IPS DF 19.7 (cell line): ENCODE results near the gene ASNS.

Experiments used
- DNase-seq: peaks from one replicate; pipeline ENCODE4 v3.0.0-alpha.2; 2013; ENCODE audit warnings: low read depth, low spot score

ASNS gene

DNA sequence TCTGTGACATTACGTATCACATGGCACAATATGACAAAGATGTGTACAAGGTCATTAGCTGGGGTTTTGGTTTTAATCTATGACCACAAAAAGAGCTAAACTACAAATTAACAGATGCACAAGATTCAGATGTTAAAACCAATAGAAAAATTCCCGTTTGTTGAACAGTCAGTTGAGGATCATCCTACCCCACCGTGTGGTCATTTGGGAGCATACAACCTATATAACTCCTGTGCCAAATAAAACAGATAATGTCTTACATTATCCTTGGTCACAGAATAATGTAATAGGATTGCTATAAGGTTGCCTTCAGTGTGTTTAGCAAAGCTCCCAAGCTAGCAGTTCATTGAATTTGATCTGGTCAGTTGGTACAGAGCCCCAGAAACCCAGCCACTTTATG lies 28.2 kb downstream of the ASNS start:
- DNase-seq, result no peak

DNA sequence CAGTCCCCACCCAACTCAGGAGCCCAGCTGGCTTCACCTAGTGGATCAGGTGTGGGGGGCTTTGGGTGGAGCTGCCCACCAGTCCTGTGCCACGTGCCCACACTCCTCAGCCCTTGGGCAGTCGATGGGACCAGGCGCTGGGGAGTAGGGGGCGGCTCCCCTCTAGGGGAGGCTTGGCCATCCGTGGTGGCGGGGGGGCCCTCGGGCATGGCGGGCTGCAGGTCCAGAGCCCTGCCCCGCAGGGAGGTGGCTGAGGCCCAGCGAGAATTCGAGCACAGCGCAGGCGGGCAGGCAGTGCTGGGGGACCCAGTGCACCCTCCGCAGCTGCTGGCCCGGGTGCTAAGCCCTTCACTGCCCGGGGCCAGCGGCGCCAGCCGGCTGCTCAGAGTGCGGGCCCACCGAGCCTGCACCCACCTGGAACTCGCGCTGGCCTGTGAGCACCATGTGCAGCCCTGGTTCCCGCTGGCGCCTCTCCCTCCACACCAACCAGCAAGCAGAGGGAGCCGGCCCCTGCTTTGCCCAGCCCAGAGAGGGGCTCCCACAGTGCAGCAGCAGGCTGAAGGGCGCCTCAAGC lies 29.3 kb downstream of the ASNS start:
- DNase-seq, result no peak

- no peak for DNase-seq
Observed at GRCh38 chr7:97842006-97842405, 30.2 kb downstream of the ASNS start.

DNA sequence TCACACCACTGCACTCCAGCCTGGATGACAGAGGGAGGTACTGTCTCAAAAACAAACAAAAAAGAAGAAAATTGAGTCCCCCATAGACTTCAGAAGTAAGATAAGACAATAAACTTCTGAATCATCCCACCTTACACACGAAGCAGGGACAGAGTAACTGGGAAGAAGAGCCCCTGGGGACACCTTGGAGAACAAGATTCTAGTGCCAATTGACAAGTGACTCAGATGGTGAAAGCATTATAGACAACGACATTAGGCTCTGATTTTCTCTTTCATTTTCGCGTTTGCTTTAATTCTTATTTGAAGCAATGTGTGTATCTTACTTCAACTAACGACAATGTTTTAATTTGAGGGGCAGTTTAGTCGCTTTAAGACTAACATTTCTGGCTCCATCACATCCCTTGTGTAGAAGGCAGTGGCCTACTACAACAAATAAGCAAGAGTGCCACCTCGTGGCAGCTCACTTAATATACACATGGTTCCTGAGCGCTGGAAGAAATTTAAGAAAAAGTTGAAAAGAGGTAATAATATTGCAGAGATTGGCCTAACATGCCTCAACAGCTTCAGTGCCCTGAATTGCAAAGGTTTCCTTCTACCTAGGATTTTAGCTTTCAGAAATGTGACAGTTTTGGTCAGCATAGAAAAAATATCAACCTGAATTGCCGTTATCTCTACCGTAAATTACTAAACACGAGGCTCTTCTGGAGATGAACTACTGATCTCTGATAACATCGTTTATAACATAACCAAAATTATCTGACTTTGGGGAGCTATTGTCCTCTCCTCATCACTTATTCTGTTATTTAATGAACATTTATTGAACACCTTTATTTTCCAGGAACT lies 36.7 kb downstream of the ASNS start:
- DNase-seq, result no peak

- no peak for DNase-seq
Observed at GRCh38 chr7:97819161-97819560, 53.0 kb downstream of the ASNS start.

GRCh38 chr7:97818066-97818663 lies 54.0 kb downstream of the ASNS start:
- no peak for DNase-seq
